SK-N-SH (cell line): ENCODE results near the gene LCN15. TPM values are rescaled to one million over a fixed set of nuclear protein-coding genes. Genes with fewer than 3 reads are reported as not detected.

Experiments used
- CTCF ChIA-PET: fragments of 300-600, 350-600 bp; formaldehyde crosslinking; extraction: SDS; loops from one replicate; lab custom pipeline; 2021; lab: Yijun Ruan, JAX
- POLR2A ChIA-PET: fragments of 350-600 bp; sonication (Branson Sonifier 250); formaldehyde crosslinking; extraction: SDS; loops from one replicate; lab custom pipeline; 2020; ENCODE audit warnings: antibody characterized with exemption, inconsistent platforms; lab: Yijun Ruan, JAX
- DNase-seq: peaks from one replicate; pipeline ENCODE4 v3.0.0; 2012
- H2AFZ ChIP-seq: fragments of 200-600 bp; sonication (generic); 2 replicates; pipeline ENCODE4 v1.8.1; 2016; ENCODE audit warnings: antibody characterized with exemption, mild to moderate bottlenecking, low read depth
- H3F3A ChIP-seq: fragments of 200-600 bp; sonication (generic); replicated peaks from 2 replicates; pipeline ENCODE3; 2016; ENCODE audit warnings: antibody characterized with exemption, mild to moderate bottlenecking; ENCODE audit not compliant: insufficient read depth
- H3K27ac ChIP-seq, 2 experiments: fragments of 200-500 bp in 1 of 2; fragments of 200-600 bp in 1 of 2; sonication (Bioruptor generic) in 1 of 2; sonication (generic), shearing (Covaris generic) in 1 of 2; 2 replicates each; pipeline versions ENCODE4 v1.5.1 to v1.6.1; 2014 to 2016; ENCODE audit warnings: low read depth in 2 of 2, inconsistent platforms in 1 of 2, low read length in 1 of 2, mild to moderate bottlenecking in 1 of 2, mixed read lengths in 1 of 2
- H3K27me3 ChIP-seq: fragments of 200-600 bp; sonication (generic), shearing (Covaris generic); 2 replicates; pipeline ENCODE4 v1.6.1; 2016; ENCODE audit warnings: mixed run types; ENCODE audit not compliant: insufficient read depth
- H3K36me3 ChIP-seq, 2 experiments: fragments of 200-500 bp in 1 of 2; fragments of 200-600 bp in 1 of 2; sonication (Bioruptor generic) in 1 of 2; sonication (generic) in 1 of 2; replicated peaks in 1 of 2; 2 replicates each; pipeline versions ENCODE3 to v1.5.1; 2014 to 2016; ENCODE audit warnings: low read length in 1 of 2, mild to moderate bottlenecking in 1 of 2; ENCODE audit not compliant: insufficient read depth in 2 of 2, control insufficient read depth in 1 of 2
- H3K4me1 ChIP-seq, 2 experiments: fragments of 200-500 bp in 1 of 2; fragments of 200-600 bp in 1 of 2; sonication (Bioruptor generic) in 1 of 2; sonication (generic), shearing (Covaris generic) in 1 of 2; 2 replicates each; pipeline versions ENCODE4 v1.5.1 to v1.6.1; 2014 to 2016; ENCODE audit warnings: low read depth in 1 of 2, low read length in 1 of 2, mixed run types in 1 of 2; ENCODE audit not compliant: insufficient read depth in 2 of 2, control insufficient read depth in 1 of 2
- H3K4me2 ChIP-seq: fragments of 200-600 bp; sonication (generic), shearing (Covaris generic); 2 replicates; pipeline ENCODE4 v1.6.1; 2017; ENCODE audit warnings: mixed run types
- H3K4me3 ChIP-seq, 2 experiments: fragments of 200-500 bp in 1 of 2; fragments of 200-600 bp in 1 of 2; sonication (Bioruptor generic) in 1 of 2; sonication (generic), shearing (Covaris generic) in 1 of 2; 2 replicates each; pipeline versions ENCODE4 v1.5.1 to v1.8.1; 2014 to 2016; ENCODE audit warnings: low read depth in 2 of 2, inconsistent platforms in 1 of 2, low read length in 1 of 2, mild to moderate bottlenecking in 1 of 2, mixed read lengths in 1 of 2, moderate library complexity in 1 of 2
- H3K79me2 ChIP-seq: fragments of 200-600 bp; sonication (generic); 2 replicates; pipeline ENCODE4 v1.8.1; 2017; ENCODE audit warnings: mild to moderate bottlenecking; ENCODE audit not compliant: insufficient read depth
- H3K9ac ChIP-seq: fragments of 200-600 bp; sonication (generic); 2 replicates; pipeline ENCODE4 v1.6.1; 2017; ENCODE audit warnings: mixed run types
- H3K9me2 ChIP-seq: fragments of 200-600 bp; sonication (generic); 2 replicates; pipeline ENCODE4 v1.6.1; 2017; ENCODE audit warnings: mixed run types
- H3K9me3 ChIP-seq: fragments of 200-600 bp; sonication (generic); 2 replicates; pipeline ENCODE4 v1.6.1; 2017; ENCODE audit warnings: mixed run types, mild to moderate bottlenecking, moderate library complexity
- H4K20me1 ChIP-seq: fragments of 200-600 bp; sonication (generic); 2 replicates; pipeline ENCODE4 v1.6.1; 2017; ENCODE audit warnings: mild to moderate bottlenecking, mixed run types; ENCODE audit not compliant: insufficient read depth
- CHD2 ChIP-seq: fragments of 150-350 bp; IDR thresholded peaks from 2 replicates; pipeline ENCODE4 v1.6.1; 2018; ENCODE audit warnings: low read length; ENCODE audit not compliant: partially characterized antibody
- CTCF ChIP-seq: fragments of 200-600 bp; sonication (generic); IDR thresholded peaks from 2 replicates; pipeline ENCODE4 v1.6.1; 2017; ENCODE audit warnings: antibody characterized with exemption, mild to moderate bottlenecking, moderate library complexity
- EP300 ChIP-seq, 2 experiments: IDR thresholded peaks; 2 replicates each; pipeline versions ENCODE4 v1.4.0 to v1.6.1; 2012; ENCODE audit warnings: borderline replicate concordance in 1 of 2, low read depth in 1 of 2, low read length in 1 of 2
- EZH2phosphoT487 ChIP-seq: fragments of 200-600 bp; sonication (generic); IDR thresholded peaks from 2 replicates; pipeline ENCODE4 v1.6.1; 2017; ENCODE audit warnings: low read depth, mixed run types, mild to moderate bottlenecking, antibody characterized with exemption, moderate library complexity, borderline replicate concordance
- FOXM1 ChIP-seq: IDR thresholded peaks from 2 replicates; pipeline ENCODE4 v1.4.0; 2012; ENCODE audit warnings: low read depth, mild to moderate bottlenecking
- GABPA ChIP-seq: IDR thresholded peaks from 2 replicates; pipeline ENCODE4 v1.4.0; 2012; ENCODE audit warnings: low read depth, mild to moderate bottlenecking
- IRF3 ChIP-seq: fragments of 150-350 bp; IDR thresholded peaks from 2 replicates; pipeline ENCODE4 v1.6.1; 2016; ENCODE audit warnings: mild to moderate bottlenecking, low read depth, low read length
- MAX ChIP-seq: IDR thresholded peaks from 2 replicates; pipeline ENCODE4 v1.4.0; 2012; ENCODE audit warnings: low read depth
- MXI1 ChIP-seq: IDR thresholded peaks from 2 replicates; pipeline ENCODE4 v1.6.1; 2012; ENCODE audit warnings: mild to moderate bottlenecking, low read depth, low read length, improper control_type of control experiment
- NRF1 ChIP-seq: IDR thresholded peaks from 2 replicates; pipeline ENCODE4 v1.6.1; 2012; ENCODE audit warnings: low read depth, mild to moderate bottlenecking, low read length
- PBX3 ChIP-seq: IDR thresholded peaks from 2 replicates; pipeline ENCODE4; 2012
- RAD21 ChIP-seq: IDR thresholded peaks from 2 replicates; pipeline ENCODE4 v1.6.1; 2012; ENCODE audit warnings: mild to moderate bottlenecking, low read length
- RCOR1 ChIP-seq: fragments of 150-350 bp; IDR thresholded peaks from 2 replicates; pipeline ENCODE4 v1.6.1; 2017; ENCODE audit warnings: antibody characterized with exemption, low read length
- RXRA ChIP-seq: IDR thresholded peaks from 2 replicates; pipeline ENCODE4 v1.4.0; 2012; ENCODE audit warnings: low read depth, mild to moderate bottlenecking, borderline replicate concordance
- SMC3 ChIP-seq: IDR thresholded peaks from 2 replicates; pipeline ENCODE4 v1.6.1; 2012; ENCODE audit warnings: low read depth, low read length, improper control_type of control experiment
- TAF1 ChIP-seq: IDR thresholded peaks from 2 replicates; pipeline ENCODE4 v1.6.1; 2012; ENCODE audit warnings: low read depth, mild to moderate bottlenecking, low read length, moderate library complexity, borderline replicate concordance
- TCF12 ChIP-seq: IDR thresholded peaks from 2 replicates; pipeline ENCODE4 v1.4.0; 2012
- TEAD4 ChIP-seq: IDR thresholded peaks from 2 replicates; pipeline ENCODE4 v1.4.0; 2012; ENCODE audit warnings: mild to moderate bottlenecking, borderline replicate concordance; ENCODE audit not compliant: insufficient read depth
- USF1 ChIP-seq: IDR thresholded peaks from 2 replicates; pipeline ENCODE4 v1.4.0; 2012; ENCODE audit warnings: low read depth, borderline replicate concordance
- YY1 ChIP-seq: IDR thresholded peaks from 2 replicates; pipeline ENCODE4 v1.4.0; 2012; ENCODE audit warnings: low read depth, mild to moderate bottlenecking
- WGBS: methylation state at CpG from one replicate; pipeline ENCODE4 v1.1.6; 2017; ENCODE audit warnings: low lambda C conversion rate; 5-methylcytosine and 5-hydroxymethylcytosine counted together
- polyA plus RNA-seq, 3 experiments: library from polyadenylated mRNA; depleted of rRNA; stranded (reverse); fragments of >200 nt; gene quantifications; 2 replicates each; pipeline ENCODE4 v1.2.3, GENCODE V29; 2012

The LCN15 gene
- polyA plus RNA-seq, 1 of the 3 experiments (the other 2 are of a cell fraction): 0.08 TPM

- TF ChIP-seq PBX3: no peak; the same call in 1 of the 2 replicates
- TF ChIP-seq, all 33 proteins: peak for 3
Measured at GRCh38 chr9:136784249-136784996, 20.1 kb upstream of the LCN15 start (continued).

- CTCF ChIA-PET: interaction anchor here (1.9 kb wide), 1 partner anchor 12 kb away, joined by 15 read pairs; no protein-coding TSS in a partner anchor
- DNase-seq: no peak
- Histone ChIP-seq H3K27me3 (peaks cover 41% of the 10 kb centered on the region), H3K9me2 (no peaks in the 10 kb centered on the region), H3K27ac (no peak overlapping the region), H3K36me3 (no peaks in the 10 kb centered on the region), H3K4me3 (no peak overlapping the region), H4K20me1 (no peaks in the 10 kb centered on the region), H3K4me1 (peaks cover 0 to under 1% of the 10 kb centered on the region in 2 experiments; a peak in 2 of 4 replicates), H3K4me2 (no peak overlapping the region), H2AFZ (no peak overlapping the region), H3K9me3 (no peaks in the 10 kb centered on the region), H3K79me2 (no peaks in the 10 kb centered on the region), H3K9ac (no peak overlapping the region), H3F3A (peaks cover 8% of the 10 kb centered on the region)
- POLR2A ChIA-PET: no interaction called here
- TF ChIP-seq CTCF (no peak), SMC3 (no peak), IRF3 (no peak), USF1 (no peak), EZH2phosphoT487 (no peak), YY1 (no peak), CHD2 (no peak), EP300 (IDR thresholded peaks at IDR 0.05; ENCODE audit: borderline replicate concordance in 1 of 2, low read depth in 1 of 2, low read length in 1 of 2) (no peak), RAD21 (no peak), RCOR1 (no peak), GABPA (no peak), FOXM1 (no peak), NRF1 (no peak), MAX (no peak), RXRA (no peak), TCF12 (no peak), TAF1 (no peak), TEAD4 (no peak), MXI1 (no peak)
- WGBS: 95% methylated on average over 3 of the region's 3 CpGs
Measured at GRCh38 chr9:136782452-136782851, 18.1 kb upstream of the LCN15 start.
